GM12878 (cell line): ENCODE measurements around the gene TMEM140. TPM values are rescaled to one million over a fixed set of nuclear protein-coding genes. Genes with fewer than 3 reads are reported as not detected.

Source experiments
- ATAC-seq: fragments of 200-7000 bp; cut with Tn5 transposase; 3 replicates; pipeline ENCODE4 v1.9.1; 2020; ENCODE audit warnings: mild to moderate bottlenecking, moderate library complexity
- BruUV-seq: library from RNA; stranded (reverse); fragments of 400-500 nt; replicated peaks from 2 replicates; lab custom pipeline; 2021; lab: Mats Ljungman, UMichigan
- CTCF ChIA-PET: fragments of 300-600 bp; sonication (Branson Sonifier 250); formaldehyde crosslinking; extraction: SDS; loops from one replicate; lab custom pipeline; 2021; ENCODE audit warnings: inconsistent platforms; lab: Yijun Ruan, JAX
- POLR2A ChIA-PET: fragments of 350-600 bp; formaldehyde crosslinking; extraction: SDS; loops from one replicate; lab custom pipeline; 2021; ENCODE audit warnings: inconsistent platforms; lab: Charles Lee
- RAD21 ChIA-PET: fragments of 300-600 bp; sonication (Branson Sonifier 250); formaldehyde crosslinking; loops from one replicate; lab custom pipeline; 2023; ENCODE audit warnings: antibody characterized with exemption; ENCODE audit not compliant: unreplicated experiment; lab: Charles Lee
- SMC1A ChIA-PET: fragments of 300-600 bp; sonication (Branson Sonifier 250); formaldehyde crosslinking; loops from one replicate; lab custom pipeline; 2023; ENCODE audit not compliant: unreplicated experiment, uncharacterized antibody; lab: Charles Lee
- DNase-seq: peaks from one replicate; pipeline ENCODE4 v3.0.0-alpha.2; 2011; ENCODE audit warnings: low read depth, low spot score
- FAIRE-seq: peaks from 3 replicates; lab custom pipeline; 2011; peaks lifted over from hg19 to GRCh38; lab: Jason Lieb, UNC
- H2AFZ ChIP-seq: 2 replicates; pipeline ENCODE4 v1.6.0; 2011; ENCODE audit warnings: low read depth, low read length, control low read depth; ENCODE audit not compliant: control insufficient read depth
- H3K27ac ChIP-seq: 2 replicates; pipeline ENCODE4 v1.5.1; 2011; ENCODE audit warnings: control low read depth; ENCODE audit not compliant: control insufficient read depth, insufficient read depth
- H3K27me3 ChIP-seq, 2 experiments: replicated peaks in 1 of 2; 2 replicates each; pipeline versions ENCODE4 v1.6.0 to v1.6.1; 2011; ENCODE audit warnings: low read length in 1 of 2; ENCODE audit not compliant: control insufficient read depth in 2 of 2, insufficient read depth in 2 of 2
- H3K36me3 ChIP-seq, 2 experiments: 2 replicates each; pipeline ENCODE4 v1.5.1; 2011; ENCODE audit warnings: low read length in 1 of 2; ENCODE audit not compliant: control insufficient read depth in 2 of 2, insufficient read depth in 2 of 2
- H3K4me1 ChIP-seq: 2 replicates; pipeline ENCODE4 v1.6.1; 2011; ENCODE audit warnings: mild to moderate bottlenecking, low read length, moderate library complexity, mixed read lengths; ENCODE audit not compliant: control insufficient read depth, insufficient read depth
- H3K4me2 ChIP-seq: 2 replicates; pipeline ENCODE4 v1.6.0; 2011; ENCODE audit warnings: control low read depth; ENCODE audit not compliant: control insufficient read depth, insufficient read depth
- H3K4me3 ChIP-seq: fragments of 200-600 bp; sonication (generic); 2 replicates; pipeline ENCODE4 v1.5.1; 2016
- H3K79me2 ChIP-seq: 2 replicates; pipeline ENCODE4 v1.6.0; 2011; ENCODE audit warnings: low read length; ENCODE audit not compliant: control insufficient read depth, insufficient read depth
- H3K9ac ChIP-seq: 2 replicates; pipeline ENCODE4 v1.8.0; 2011; ENCODE audit warnings: low read length, control low read depth, mixed read lengths; ENCODE audit not compliant: control insufficient read depth, insufficient read depth
- H3K9me3 ChIP-seq: replicated peaks from 3 replicates; pipeline ENCODE4 v1.5.1; 2011; ENCODE audit warnings: mild to moderate bottlenecking, low read length; ENCODE audit not compliant: control insufficient read depth, insufficient read depth
- H4K20me1 ChIP-seq: 2 replicates; pipeline ENCODE4 v1.6.0; 2011; ENCODE audit not compliant: control insufficient read depth, insufficient read depth
- BCL11A ChIP-seq: IDR thresholded peaks from 2 replicates; pipeline ENCODE4 v1.6.1; 2011; ENCODE audit warnings: low read depth, low read length
- E2F8 ChIP-seq: fragments of 450-650 bp; IDR thresholded peaks from 2 replicates; pipeline ENCODE4 v1.6.1; 2018; ENCODE audit warnings: mild to moderate bottlenecking, low read depth, moderate library complexity; ENCODE audit not compliant: partially characterized antibody
- HDAC2 ChIP-seq: fragments of 200-600 bp; sonication (generic); IDR thresholded peaks from 2 replicates; pipeline ENCODE4 v1.6.1; 2017
- HSF1 ChIP-seq: fragments of 150-350 bp; IDR thresholded peaks from 2 replicates; pipeline ENCODE4 v1.6.1; 2014; ENCODE audit warnings: mild to moderate bottlenecking, low read depth, low read length
- PML ChIP-seq: IDR thresholded peaks from 2 replicates; pipeline ENCODE4 v1.6.1; 2012; ENCODE audit warnings: low read length, inconsistent platforms
- RFX5 ChIP-seq: IDR thresholded peaks from 2 replicates; pipeline ENCODE4 v1.6.1; 2011; ENCODE audit warnings: low read depth, low read length, improper control_type of control experiment
- SRF ChIP-seq, 2 experiments: IDR thresholded peaks; 2 replicates each; pipeline ENCODE4 v1.6.1; 2011; ENCODE audit warnings: low read depth in 2 of 2, low read length in 2 of 2, mild to moderate bottlenecking in 1 of 2, moderate library complexity in 1 of 2
- WGBS: methylation state at CpG from one replicate; pipeline ENCODE4 v1.1.6; 2016; ENCODE audit warnings: low lambda C conversion rate; ENCODE audit not compliant: insufficient replicate concordance, insufficient coverage; ENCODE audit errors: missing lambda C conversion rate; 5-methylcytosine and 5-hydroxymethylcytosine counted together
- in situ Hi-C: fragments of 300-500 bp; cut with MboI; formaldehyde crosslinking; loops from 9 replicates; pipeline ENCODE4 v1.14.3; 2018; ENCODE audit warnings: mixed read lengths
- intact Hi-C: fragments of 100-400 bp; cut with micrococcal nuclease; formaldehyde crosslinking; loops from one replicate; pipeline ENCODE4 v1.14.2; 2022; ENCODE audit not compliant: unreplicated experiment
- polyA plus RNA-seq, 11 experiments: library from polyadenylated mRNA; depleted of rRNA in 4 of 11; unstranded in 6 of 11; stranded (reverse) in 5 of 11; fragments of >200 nt; fragmentation: Nextera tagmentation in 4 of 11; fragmentation: Illumina TruSeq in 1 of 11; extraction: Ambion mirVana in 4 of 11; extraction: Trizol in 1 of 11; gene quantifications; 1 replicate in 1 of 11; 2 replicates in 10 of 11; pipeline versions ENCODE4 v1.2.1 to v1.2.3, GENCODE V29; 2011 to 2016; ENCODE audit warnings: inconsistent platforms in 2 of 11, missing spikeins in 2 of 11, low read depth in 1 of 11
- total RNA-seq, 4 experiments: library from RNA; depleted of rRNA in 3 of 4; stranded (reverse); fragments of >200 nt in 3 of 4; fragmentation: Illumina TruSeq in 1 of 4; extraction: Trizol in 1 of 4; gene quantifications; 2 replicates each; pipeline versions ENCODE4 v1.2.1 to v1.2.3, GENCODE V29; 2013 to 2021
- TF ChIP-seq, protein P1 (sequence below): fragments of 450-650 bp; IDR thresholded peaks from 2 replicates; pipeline ENCODE4 v1.6.1; 2016; ENCODE audit warnings: mild to moderate bottlenecking

TMEM140 gene
- total and polyA plus RNA-seq, 10 of the 15 experiments (the other 5 are each of a cell fraction or from before 2014, with no cell fraction given), result 0.85 to 20.7 (median 3.3) TPM

DNA sequence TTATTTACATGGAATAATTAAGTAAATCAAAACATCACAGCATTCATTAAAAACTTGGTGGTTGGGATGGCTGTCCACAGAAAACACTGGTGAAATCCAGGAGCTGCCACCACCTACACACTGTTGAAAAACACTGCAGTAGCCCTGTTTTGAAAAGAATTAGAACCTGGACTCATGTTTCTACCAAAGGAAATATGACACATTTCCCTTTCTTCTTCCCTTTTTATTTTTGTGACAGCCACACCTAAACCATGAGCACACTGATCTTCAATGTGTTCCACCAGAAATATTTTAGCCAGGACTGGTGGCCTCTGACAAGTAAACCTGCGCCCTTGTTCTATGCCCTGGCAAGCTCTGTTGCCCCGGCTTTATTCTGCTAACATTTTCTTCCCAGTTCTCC, 3.3 kb downstream of the TMEM140 start:
- no peak for ATAC-seq
- intact Hi-C loops, result no loop called here

More for the DNA sequence above, 3.3 kb downstream of the TMEM140 start:
- Histone ChIP-seq H3K27me3 (no peaks in the 10 kb centered on the region), H3K4me3 (no peak overlapping the region; the same call in 1 of the 2 replicates), H3K27ac (peak overlapping the region; percentile 73), H3K79me2 (peaks cover 39% of the 10 kb centered on the region), H3K9ac (no peak overlapping the region), H3K4me1 (peaks cover 18% of the 10 kb centered on the region), H2AFZ (peak overlapping the region; percentile 55; the same call in 1 of the 2 replicates), H3K9me3 (peaks cover 12% of the 10 kb centered on the region), H3K36me3 (no peaks in the 10 kb centered on the region), H4K20me1 (no peaks in the 10 kb centered on the region), H3K4me2 (peak overlapping the region; percentile 73)
- no peak for TF ChIP-seq E2F8
- no peak for TF ChIP-seq BCL11A
- no peak for TF ChIP-seq HDAC2
- TF ChIP-seq SRF (IDR thresholded peaks at IDR 0.05; ENCODE audit: low read depth in 2 of 2, low read length in 2 of 2), result no peak
- TF ChIP-seq PML, result no peak
- no peak for TF ChIP-seq RFX5
- TF ChIP-seq, protein P1, sequence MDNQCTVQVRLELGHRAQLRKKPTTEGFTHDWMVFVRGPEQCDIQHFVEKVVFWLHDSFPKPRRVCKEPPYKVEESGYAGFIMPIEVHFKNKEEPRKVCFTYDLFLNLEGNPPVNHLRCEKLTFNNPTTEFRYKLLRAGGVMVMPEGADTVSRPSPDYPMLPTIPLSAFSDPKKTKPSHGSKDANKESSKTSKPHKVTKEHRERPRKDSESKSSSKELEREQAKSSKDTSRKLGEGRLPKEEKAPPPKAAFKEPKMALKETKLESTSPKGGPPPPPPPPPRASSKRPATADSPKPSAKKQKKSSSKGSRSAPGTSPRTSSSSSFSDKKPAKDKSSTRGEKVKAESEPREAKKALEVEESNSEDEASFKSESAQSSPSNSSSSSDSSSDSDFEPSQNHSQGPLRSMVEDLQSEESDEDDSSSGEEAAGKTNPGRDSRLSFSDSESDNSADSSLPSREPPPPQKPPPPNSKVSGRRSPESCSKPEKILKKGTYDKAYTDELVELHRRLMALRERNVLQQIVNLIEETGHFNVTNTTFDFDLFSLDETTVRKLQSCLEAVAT, result 0 out of 2 replicates have a peak, but pooled peaks have one; percentile 89
- no peak for TF ChIP-seq HSF1
- BruUV-seq, result TSS peak; percentile 57
- SMC1A ChIA-PET, result interaction anchor here (0.6 to 12.4 kb wide), 13 partner anchors 8 to 250 kb away, joined by 3 to 293 read pairs (median 3); partner anchors contain the start of genes AGBL3 and CYREN
- FAIRE-seq, result no peak
- no peak for DNase-seq
- CTCF ChIA-PET, result interaction anchor here (0.8 to 6.8 kb wide), 7 partner anchors 10 to 164 kb away, joined by 3 to 86 read pairs (median 10); partner anchors contain the start of genes AGBL3 and CYREN
- POLR2A ChIA-PET, result interaction anchor here (0.9 to 9.3 kb wide), 6 partner anchors 14 to 161 kb away, joined by 3 to 169 read pairs (median 4); partner anchors contain the start of genes AGBL3 and CYREN
- in situ Hi-C loops, result no loop called here
- WGBS, result 75% methylated on average over 2 of the region's 2 CpGs
- RAD21 ChIA-PET, result interaction anchor here (0.7 to 7.3 kb wide), 10 partner anchors 10 to 520 kb away, joined by 3 to 154 read pairs (median 4); partner anchors contain the start of genes AGBL3, CYREN and WDR91
